ENCODE results near the gene EFCAB14. TPM values are rescaled to one million over a fixed set of nuclear protein-coding genes. Genes with fewer than 3 reads are reported as not detected.
"Not testable (repeated sequence)": the region's sequence is repeated elsewhere in the genome, so short reads cannot be mapped to it uniquely, and the experiment has no call there.

EFCAB14 gene
- total RNA-seq, 1 donor from 2014 or later, result 32.4 TPM

GRCh38 chr1:46703927-46704641 lies 14.8 kb downstream of the EFCAB14 start:
- no peak for FAIRE-seq
- DNase-seq (ENCODE audit: low read depth), result no peak
- Histone ChIP-seq H3K4me3 (ENCODE audit: low read depth, low read length) (no peak overlapping the region), H3K27me3 (ENCODE audit: control insufficient read depth, insufficient read depth, low read length) (no peaks in the 10 kb centered on the region), H3K36me3 (ENCODE audit: control insufficient read depth, insufficient read depth, low read length) (peaks cover 11% of the 10 kb centered on the region)
- no peak for TF ChIP-seq CTCF (IDR thresholded peaks at IDR 0.05; ENCODE audit: insufficient read depth, low read length, severe bottlenecking)

GRCh38 chr1:46699666-46700065 lies 19.2 kb downstream of the EFCAB14 start:
- peaks cover 17% of the 10 kb centered on the region for H3K36me3 ChIP-seq (ENCODE audit: control insufficient read depth, insufficient read depth, low read length)
- H3K27me3 ChIP-seq (ENCODE audit: control insufficient read depth, insufficient read depth, low read length), result no peaks in the 10 kb centered on the region
- TF ChIP-seq CTCF (IDR thresholded peaks at IDR 0.05; ENCODE audit: insufficient read depth, low read length, severe bottlenecking), result no peak
- DNase-seq (ENCODE audit: low read depth) (no peak), FAIRE-seq (no peak)
- H3K4me3 ChIP-seq (ENCODE audit: low read depth, low read length), result no peak overlapping the region

- no peak for DNase-seq (ENCODE audit: low read depth)
- FAIRE-seq, result no peak
- Histone ChIP-seq H3K27me3 (ENCODE audit: control insufficient read depth, insufficient read depth, low read length) (no peaks in the 10 kb centered on the region), H3K4me3 (ENCODE audit: low read depth, low read length) (no peak overlapping the region), H3K36me3 (ENCODE audit: control insufficient read depth, insufficient read depth, low read length) (peaks cover 14% of the 10 kb centered on the region)
- TF ChIP-seq CTCF (IDR thresholded peaks at IDR 0.05; ENCODE audit: insufficient read depth, low read length, severe bottlenecking), result no peak
These were observed 21.9 kb downstream of the EFCAB14 start for GRCh38 chr1:46697053-46697452.

GRCh38 chr1:46694676-46695075 lies 24.2 kb downstream of the EFCAB14 start:
- not testable (repeated sequence) for H3K27me3 ChIP-seq (ENCODE audit: control insufficient read depth, insufficient read depth, low read length); FAIRE-seq; DNase-seq (ENCODE audit: low read depth); H3K4me3 ChIP-seq (ENCODE audit: low read depth, low read length)
- H3K36me3 ChIP-seq (ENCODE audit: control insufficient read depth, insufficient read depth, low read length), result peaks cover 21% of the 10 kb centered on the region

- H3K36me3 ChIP-seq (ENCODE audit: control insufficient read depth, insufficient read depth, low read length), result peaks cover 27% of the 10 kb centered on the region
- H3K4me3 ChIP-seq (ENCODE audit: low read depth, low read length), result no peak overlapping the region
- no peak for TF ChIP-seq CTCF (IDR thresholded peaks at IDR 0.05; ENCODE audit: insufficient read depth, low read length, severe bottlenecking)
- no peaks in the 10 kb centered on the region for H3K27me3 ChIP-seq (ENCODE audit: control insufficient read depth, insufficient read depth, low read length)
- FAIRE-seq (no peak), DNase-seq (ENCODE audit: low read depth) (no peak)
These were observed 25.8 kb downstream of the EFCAB14 start for GRCh38 chr1:46692811-46693770.

All from bronchial epithelial cell (primary cell).